H1 (cell line): Measurements from ENCODE around the gene SRGAP2C.
"Not testable (repeated sequence)": the region's sequence is repeated elsewhere in the genome, so short reads cannot be mapped to it uniquely, and the experiment has no call there.

Experiments
- CTCF ChIP-seq, 3 experiments: IDR thresholded peaks; 1 replicate in 2 of 3; 2 replicates in 1 of 3; pipeline versions ENCODE4 v1.5.1 to v1.6.1; 2011; ENCODE audit warnings: low read length in 3 of 3, mild to moderate bottlenecking in 3 of 3, inconsistent platforms in 2 of 3, low read depth in 1 of 3, moderate library complexity in 1 of 3; ENCODE audit not compliant: insufficient read depth in 1 of 3; ENCODE audit errors: control extremely low read depth in 1 of 3
- GABPA ChIP-seq: IDR thresholded peaks from 2 replicates; pipeline ENCODE4 v1.6.1; 2011; ENCODE audit warnings: mild to moderate bottlenecking, low read length, moderate library complexity, borderline replicate concordance; ENCODE audit not compliant: insufficient read depth
- KDM5A ChIP-seq: fragments of 200-600 bp; IDR thresholded peaks from 2 replicates; pipeline ENCODE4 v1.7.1; 2012; ENCODE audit warnings: mild to moderate bottlenecking, low read length, inconsistent platforms, mixed read lengths
- PHF8 ChIP-seq: fragments of 200-600 bp; sonication (generic); conservative IDR thresholded peaks from 2 replicates; pipeline ENCODE4 v1.7.1; 2012; ENCODE audit warnings: low read depth, mild to moderate bottlenecking, inconsistent platforms, low read length, moderate library complexity
- TAF1 ChIP-seq: IDR thresholded peaks from 2 replicates; pipeline ENCODE4 v1.6.1; 2011; ENCODE audit warnings: mild to moderate bottlenecking, low read depth, low read length
- YY1 ChIP-seq: IDR thresholded peaks from 2 replicates; pipeline ENCODE4 v1.6.1; 2011; ENCODE audit warnings: low read depth, mild to moderate bottlenecking, low read length
- TF ChIP-seq, protein P1 (sequence below): fragments of 300-600 bp; sonication (generic); IDR thresholded peaks from 2 replicates; pipeline ENCODE4 v1.7.1; 2012; ENCODE audit warnings: low read length, moderate library complexity, mild to moderate bottlenecking, inconsistent platforms; ENCODE audit not compliant: insufficient replicate concordance
- TF ChIP-seq, protein P2 (sequence below): IDR thresholded peaks from 2 replicates; pipeline ENCODE4 v1.6.1; 2012; ENCODE audit warnings: inconsistent platforms

DNA sequence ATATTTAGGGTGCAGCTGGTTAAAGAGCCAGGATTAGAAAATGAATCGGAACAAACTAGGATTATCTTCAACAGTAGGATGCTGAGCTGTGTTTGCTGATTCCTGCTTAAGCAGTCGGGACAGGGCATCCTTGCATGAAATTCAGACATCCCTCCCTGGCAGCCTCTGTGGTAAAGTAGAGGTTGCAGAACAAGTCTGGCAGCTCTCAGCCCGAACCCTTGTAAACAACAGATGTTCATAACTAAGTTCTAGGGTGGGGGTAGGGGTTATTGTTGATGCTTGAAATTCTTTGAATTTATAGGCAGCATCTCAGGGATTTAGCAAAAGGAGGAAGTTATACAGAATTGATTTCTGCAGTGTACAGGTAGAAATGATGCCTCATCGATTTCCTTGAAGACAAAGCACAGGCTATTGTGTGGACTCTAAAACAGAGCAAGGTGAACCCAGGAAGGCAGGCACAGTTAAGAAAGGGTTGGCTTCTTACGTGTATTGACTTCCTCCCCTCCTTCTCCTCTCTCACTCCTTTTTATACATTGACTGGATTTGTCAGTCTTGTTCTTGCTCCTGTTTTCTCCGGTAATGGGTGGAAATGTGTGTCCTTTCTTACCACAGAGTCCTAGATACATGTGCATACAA is 114.9 kb downstream of the SRGAP2C start:
- TF ChIP-seq CTCF (IDR thresholded peaks at IDR 0.05; ENCODE audit: control extremely low read depth in 1 of 3, insufficient read depth in 1 of 3, low read depth in 1 of 3, low read length in 3 of 3); PHF8; GABPA; KDM5A; TAF1; YY1: not testable (repeated sequence)
- TF ChIP-seq, protein P1, sequence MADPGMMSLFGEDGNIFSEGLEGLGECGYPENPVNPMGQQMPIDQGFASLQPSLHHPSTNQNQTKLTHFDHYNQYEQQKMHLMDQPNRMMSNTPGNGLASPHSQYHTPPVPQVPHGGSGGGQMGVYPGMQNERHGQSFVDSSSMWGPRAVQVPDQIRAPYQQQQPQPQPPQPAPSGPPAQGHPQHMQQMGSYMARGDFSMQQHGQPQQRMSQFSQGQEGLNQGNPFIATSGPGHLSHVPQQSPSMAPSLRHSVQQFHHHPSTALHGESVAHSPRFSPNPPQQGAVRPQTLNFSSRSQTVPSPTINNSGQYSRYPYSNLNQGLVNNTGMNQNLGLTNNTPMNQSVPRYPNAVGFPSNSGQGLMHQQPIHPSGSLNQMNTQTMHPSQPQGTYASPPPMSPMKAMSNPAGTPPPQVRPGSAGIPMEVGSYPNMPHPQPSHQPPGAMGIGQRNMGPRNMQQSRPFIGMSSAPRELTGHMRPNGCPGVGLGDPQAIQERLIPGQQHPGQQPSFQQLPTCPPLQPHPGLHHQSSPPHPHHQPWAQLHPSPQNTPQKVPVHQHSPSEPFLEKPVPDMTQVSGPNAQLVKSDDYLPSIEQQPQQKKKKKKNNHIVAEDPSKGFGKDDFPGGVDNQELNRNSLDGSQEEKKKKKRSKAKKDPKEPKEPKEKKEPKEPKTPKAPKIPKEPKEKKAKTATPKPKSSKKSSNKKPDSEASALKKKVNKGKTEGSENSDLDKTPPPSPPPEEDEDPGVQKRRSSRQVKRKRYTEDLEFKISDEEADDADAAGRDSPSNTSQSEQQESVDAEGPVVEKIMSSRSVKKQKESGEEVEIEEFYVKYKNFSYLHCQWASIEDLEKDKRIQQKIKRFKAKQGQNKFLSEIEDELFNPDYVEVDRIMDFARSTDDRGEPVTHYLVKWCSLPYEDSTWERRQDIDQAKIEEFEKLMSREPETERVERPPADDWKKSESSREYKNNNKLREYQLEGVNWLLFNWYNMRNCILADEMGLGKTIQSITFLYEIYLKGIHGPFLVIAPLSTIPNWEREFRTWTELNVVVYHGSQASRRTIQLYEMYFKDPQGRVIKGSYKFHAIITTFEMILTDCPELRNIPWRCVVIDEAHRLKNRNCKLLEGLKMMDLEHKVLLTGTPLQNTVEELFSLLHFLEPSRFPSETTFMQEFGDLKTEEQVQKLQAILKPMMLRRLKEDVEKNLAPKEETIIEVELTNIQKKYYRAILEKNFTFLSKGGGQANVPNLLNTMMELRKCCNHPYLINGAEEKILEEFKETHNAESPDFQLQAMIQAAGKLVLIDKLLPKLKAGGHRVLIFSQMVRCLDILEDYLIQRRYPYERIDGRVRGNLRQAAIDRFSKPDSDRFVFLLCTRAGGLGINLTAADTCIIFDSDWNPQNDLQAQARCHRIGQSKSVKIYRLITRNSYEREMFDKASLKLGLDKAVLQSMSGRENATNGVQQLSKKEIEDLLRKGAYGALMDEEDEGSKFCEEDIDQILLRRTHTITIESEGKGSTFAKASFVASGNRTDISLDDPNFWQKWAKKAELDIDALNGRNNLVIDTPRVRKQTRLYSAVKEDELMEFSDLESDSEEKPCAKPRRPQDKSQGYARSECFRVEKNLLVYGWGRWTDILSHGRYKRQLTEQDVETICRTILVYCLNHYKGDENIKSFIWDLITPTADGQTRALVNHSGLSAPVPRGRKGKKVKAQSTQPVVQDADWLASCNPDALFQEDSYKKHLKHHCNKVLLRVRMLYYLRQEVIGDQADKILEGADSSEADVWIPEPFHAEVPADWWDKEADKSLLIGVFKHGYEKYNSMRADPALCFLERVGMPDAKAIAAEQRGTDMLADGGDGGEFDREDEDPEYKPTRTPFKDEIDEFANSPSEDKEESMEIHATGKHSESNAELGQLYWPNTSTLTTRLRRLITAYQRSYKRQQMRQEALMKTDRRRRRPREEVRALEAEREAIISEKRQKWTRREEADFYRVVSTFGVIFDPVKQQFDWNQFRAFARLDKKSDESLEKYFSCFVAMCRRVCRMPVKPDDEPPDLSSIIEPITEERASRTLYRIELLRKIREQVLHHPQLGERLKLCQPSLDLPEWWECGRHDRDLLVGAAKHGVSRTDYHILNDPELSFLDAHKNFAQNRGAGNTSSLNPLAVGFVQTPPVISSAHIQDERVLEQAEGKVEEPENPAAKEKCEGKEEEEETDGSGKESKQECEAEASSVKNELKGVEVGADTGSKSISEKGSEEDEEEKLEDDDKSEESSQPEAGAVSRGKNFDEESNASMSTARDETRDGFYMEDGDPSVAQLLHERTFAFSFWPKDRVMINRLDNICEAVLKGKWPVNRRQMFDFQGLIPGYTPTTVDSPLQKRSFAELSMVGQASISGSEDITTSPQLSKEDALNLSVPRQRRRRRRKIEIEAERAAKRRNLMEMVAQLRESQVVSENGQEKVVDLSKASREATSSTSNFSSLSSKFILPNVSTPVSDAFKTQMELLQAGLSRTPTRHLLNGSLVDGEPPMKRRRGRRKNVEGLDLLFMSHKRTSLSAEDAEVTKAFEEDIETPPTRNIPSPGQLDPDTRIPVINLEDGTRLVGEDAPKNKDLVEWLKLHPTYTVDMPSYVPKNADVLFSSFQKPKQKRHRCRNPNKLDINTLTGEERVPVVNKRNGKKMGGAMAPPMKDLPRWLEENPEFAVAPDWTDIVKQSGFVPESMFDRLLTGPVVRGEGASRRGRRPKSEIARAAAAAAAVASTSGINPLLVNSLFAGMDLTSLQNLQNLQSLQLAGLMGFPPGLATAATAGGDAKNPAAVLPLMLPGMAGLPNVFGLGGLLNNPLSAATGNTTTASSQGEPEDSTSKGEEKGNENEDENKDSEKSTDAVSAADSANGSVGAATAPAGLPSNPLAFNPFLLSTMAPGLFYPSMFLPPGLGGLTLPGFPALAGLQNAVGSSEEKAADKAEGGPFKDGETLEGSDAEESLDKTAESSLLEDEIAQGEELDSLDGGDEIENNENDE = not testable (repeated sequence)
- TF ChIP-seq, protein P2, sequence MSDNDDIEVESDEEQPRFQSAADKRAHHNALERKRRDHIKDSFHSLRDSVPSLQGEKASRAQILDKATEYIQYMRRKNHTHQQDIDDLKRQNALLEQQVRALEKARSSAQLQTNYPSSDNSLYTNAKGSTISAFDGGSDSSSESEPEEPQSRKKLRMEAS = not testable (repeated sequence)
